ENCODE data around the gene LMTK2. TPM values are rescaled to one million over a fixed set of nuclear protein-coding genes. Genes with fewer than 3 reads are reported as not detected.

LMTK2 gene
- polyA plus RNA-seq, 1 donor from 2014 or later, result 11.9 TPM

- Histone ChIP-seq H2AFZ (ENCODE audit: low read depth, low read length) (no peak overlapping the region), H3K4me2 (ENCODE audit: low read length) (no peak overlapping the region), H3K79me2 (replicated peaks; ENCODE audit: insufficient read depth, low read length) (no peaks in the 10 kb centered on the region), H3K9me3 (ENCODE audit: low read length) (no peaks in the 10 kb centered on the region), H3K4me3 (ENCODE audit: low read length) (no peak overlapping the region), H3K9me2 (ENCODE audit: insufficient read depth, low read length) (no peaks in the 10 kb centered on the region), H3F3A (ENCODE audit: insufficient read depth, low read length, poor library complexity, severe bottlenecking) (no peaks in the 10 kb centered on the region), H4K20me1 (ENCODE audit: insufficient read depth) (no peaks in the 10 kb centered on the region), H3K36me3 (ENCODE audit: insufficient read depth, low read length) (no peaks in the 10 kb centered on the region), H3K9ac (ENCODE audit: low read length) (no peak overlapping the region), H3K27me3 (ENCODE audit: insufficient read depth, low read depth, low read length) (no peaks in the 10 kb centered on the region), H3K27ac (ENCODE audit: low read length) (no peak overlapping the region)
- TF ChIP-seq POLR2AphosphoS5 (IDR thresholded peaks at IDR 0.05), result no peak
- TF ChIP-seq EP300 (conservative IDR thresholded peaks at IDR 0.05; ENCODE audit: poor library complexity, severe bottlenecking), result no peak
- no peak for TF ChIP-seq TAF1 (IDR thresholded peaks at IDR 0.05; ENCODE audit: low read depth)
Measured at GRCh38 chr7:98191668-98192431, 85.2 kb downstream of the LMTK2 start.

DNA sequence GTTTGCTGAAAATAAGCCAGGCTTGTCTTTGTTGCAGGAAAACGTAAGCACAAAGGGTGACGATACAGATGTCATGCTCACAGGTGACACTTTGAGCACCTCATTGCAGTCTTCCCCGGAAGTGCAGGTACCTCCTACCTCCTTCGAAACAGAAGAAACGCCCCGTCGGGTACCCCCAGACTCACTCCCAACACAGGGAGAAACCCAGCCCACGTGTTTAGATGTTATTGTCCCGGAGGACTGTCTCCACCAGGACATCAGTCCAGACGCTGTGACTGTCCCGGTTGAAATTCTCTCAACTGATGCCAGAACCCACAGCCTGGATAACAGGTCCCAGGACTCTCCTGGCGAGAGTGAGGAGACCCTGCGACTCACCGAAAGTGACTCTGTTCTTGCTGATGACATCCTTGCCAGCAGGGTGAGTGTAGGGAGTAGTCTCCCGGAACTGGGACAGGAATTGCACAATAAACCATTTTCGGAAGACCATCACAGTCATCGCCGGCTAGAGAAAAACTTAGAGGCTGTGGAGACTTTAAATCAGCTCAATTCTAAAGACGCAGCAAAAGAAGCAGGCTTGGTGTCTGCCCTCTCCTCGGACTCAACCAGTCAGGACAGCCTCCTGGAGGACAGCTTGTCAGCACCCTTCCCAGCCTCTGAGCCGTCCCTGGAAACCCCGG lies 86.3 kb downstream of the LMTK2 start:
- no peak for TF ChIP-seq RAD21 (conservative IDR thresholded peaks at IDR 0.05)
- no peaks in the 10 kb centered on the region for H3K36me3 ChIP-seq (ENCODE audit: insufficient read depth, low read length)

DNA sequence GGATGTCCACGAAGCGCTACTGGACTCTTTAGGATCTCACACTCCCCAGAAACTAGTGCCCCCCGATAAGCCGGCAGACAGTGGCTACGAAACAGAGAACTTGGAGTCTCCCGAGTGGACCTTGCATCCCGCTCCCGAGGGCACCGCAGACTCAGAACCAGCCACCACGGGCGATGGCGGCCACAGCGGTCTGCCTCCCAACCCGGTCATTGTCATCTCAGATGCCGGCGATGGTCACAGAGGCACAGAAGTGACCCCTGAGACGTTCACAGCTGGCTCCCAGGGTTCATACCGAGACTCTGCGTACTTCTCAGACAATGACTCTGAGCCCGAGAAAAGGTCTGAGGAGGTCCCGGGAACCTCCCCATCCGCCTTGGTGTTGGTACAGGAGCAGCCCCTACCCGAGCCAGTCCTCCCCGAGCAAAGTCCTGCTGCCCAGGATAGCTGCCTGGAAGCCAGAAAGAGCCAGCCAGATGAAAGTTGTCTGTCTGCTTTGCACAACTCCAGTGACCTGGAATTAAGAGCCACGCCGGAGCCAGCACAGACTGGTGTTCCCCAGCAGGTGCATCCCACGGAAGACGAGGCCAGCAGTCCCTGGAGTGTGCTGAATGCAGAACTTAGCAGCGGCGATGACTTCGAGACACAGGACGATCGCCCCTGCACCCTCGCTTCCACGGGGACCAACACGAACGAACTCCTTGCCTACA lies 87.0 kb downstream of the LMTK2 start:
- Histone ChIP-seq H3K4me3 (ENCODE audit: low read length) (no peak overlapping the region), H3K27me3 (ENCODE audit: insufficient read depth, low read depth, low read length) (no peaks in the 10 kb centered on the region), H3F3A (ENCODE audit: insufficient read depth, low read length, poor library complexity, severe bottlenecking) (no peaks in the 10 kb centered on the region), H3K4me2 (ENCODE audit: low read length) (no peak overlapping the region), H3K36me3 (ENCODE audit: insufficient read depth, low read length) (no peaks in the 10 kb centered on the region), H3K9me3 (ENCODE audit: low read length) (no peaks in the 10 kb centered on the region), H3K9me2 (ENCODE audit: insufficient read depth, low read length) (no peaks in the 10 kb centered on the region), H2AFZ (ENCODE audit: low read depth, low read length) (no peak overlapping the region), H3K9ac (ENCODE audit: low read length) (no peak overlapping the region), H3K27ac (ENCODE audit: low read length) (no peak overlapping the region), H3K79me2 (replicated peaks; ENCODE audit: insufficient read depth, low read length) (no peaks in the 10 kb centered on the region), H4K20me1 (ENCODE audit: insufficient read depth) (no peaks in the 10 kb centered on the region)
- TF ChIP-seq MXI1 (conservative IDR thresholded peaks at IDR 0.05; ENCODE audit: poor library complexity, severe bottlenecking), result no peak

More for the DNA sequence above, 86.3 kb downstream of the LMTK2 start:
- Histone ChIP-seq H3F3A (ENCODE audit: insufficient read depth, low read length, poor library complexity, severe bottlenecking) (no peaks in the 10 kb centered on the region), H3K9ac (ENCODE audit: low read length) (no peak overlapping the region), H2AFZ (ENCODE audit: low read depth, low read length) (no peak overlapping the region), H3K4me3 (ENCODE audit: low read length) (no peak overlapping the region), H3K79me2 (replicated peaks; ENCODE audit: insufficient read depth, low read length) (no peaks in the 10 kb centered on the region), H3K4me2 (ENCODE audit: low read length) (no peak overlapping the region), H3K27me3 (ENCODE audit: insufficient read depth, low read depth, low read length) (no peaks in the 10 kb centered on the region), H4K20me1 (ENCODE audit: insufficient read depth) (no peaks in the 10 kb centered on the region), H3K9me3 (ENCODE audit: low read length) (no peaks in the 10 kb centered on the region), H3K9me2 (ENCODE audit: insufficient read depth, low read length) (no peaks in the 10 kb centered on the region), H3K27ac (ENCODE audit: low read length) (no peak overlapping the region)

GRCh38 chr7:98194186-98194585 lies 87.5 kb downstream of the LMTK2 start:
- H3K36me3 ChIP-seq (ENCODE audit: insufficient read depth, low read length), result no peaks in the 10 kb centered on the region

More at GRCh38 chr7:98194186-98194585, 87.5 kb downstream of the LMTK2 start:
- Histone ChIP-seq H3K9me2 (ENCODE audit: insufficient read depth, low read length) (no peaks in the 10 kb centered on the region), H3K9ac (ENCODE audit: low read length) (no peak overlapping the region), H4K20me1 (ENCODE audit: insufficient read depth) (no peaks in the 10 kb centered on the region), H3K27ac (ENCODE audit: low read length) (no peak overlapping the region), H3K79me2 (replicated peaks; ENCODE audit: insufficient read depth, low read length) (no peaks in the 10 kb centered on the region), H3K4me2 (ENCODE audit: low read length) (no peak overlapping the region), H3K9me3 (ENCODE audit: low read length) (no peaks in the 10 kb centered on the region), H3K27me3 (ENCODE audit: insufficient read depth, low read depth, low read length) (no peaks in the 10 kb centered on the region), H2AFZ (ENCODE audit: low read depth, low read length) (no peak overlapping the region), H3F3A (ENCODE audit: insufficient read depth, low read length, poor library complexity, severe bottlenecking) (no peaks in the 10 kb centered on the region), H3K4me3 (ENCODE audit: low read length) (no peak overlapping the region)
- TF ChIP-seq, protein P1, sequence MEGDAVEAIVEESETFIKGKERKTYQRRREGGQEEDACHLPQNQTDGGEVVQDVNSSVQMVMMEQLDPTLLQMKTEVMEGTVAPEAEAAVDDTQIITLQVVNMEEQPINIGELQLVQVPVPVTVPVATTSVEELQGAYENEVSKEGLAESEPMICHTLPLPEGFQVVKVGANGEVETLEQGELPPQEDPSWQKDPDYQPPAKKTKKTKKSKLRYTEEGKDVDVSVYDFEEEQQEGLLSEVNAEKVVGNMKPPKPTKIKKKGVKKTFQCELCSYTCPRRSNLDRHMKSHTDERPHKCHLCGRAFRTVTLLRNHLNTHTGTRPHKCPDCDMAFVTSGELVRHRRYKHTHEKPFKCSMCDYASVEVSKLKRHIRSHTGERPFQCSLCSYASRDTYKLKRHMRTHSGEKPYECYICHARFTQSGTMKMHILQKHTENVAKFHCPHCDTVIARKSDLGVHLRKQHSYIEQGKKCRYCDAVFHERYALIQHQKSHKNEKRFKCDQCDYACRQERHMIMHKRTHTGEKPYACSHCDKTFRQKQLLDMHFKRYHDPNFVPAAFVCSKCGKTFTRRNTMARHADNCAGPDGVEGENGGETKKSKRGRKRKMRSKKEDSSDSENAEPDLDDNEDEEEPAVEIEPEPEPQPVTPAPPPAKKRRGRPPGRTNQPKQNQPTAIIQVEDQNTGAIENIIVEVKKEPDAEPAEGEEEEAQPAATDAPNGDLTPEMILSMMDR (IDR thresholded peaks at IDR 0.05; ENCODE audit: poor library complexity, severe bottlenecking), result no peak
- TF ChIP-seq TAF1 (IDR thresholded peaks at IDR 0.05; ENCODE audit: low read depth) (no peak), MXI1 (conservative IDR thresholded peaks at IDR 0.05; ENCODE audit: poor library complexity, severe bottlenecking) (no peak), SMC3 (conservative IDR thresholded peaks at IDR 0.05; ENCODE audit: poor library complexity) (no peak), EP300 (conservative IDR thresholded peaks at IDR 0.05; ENCODE audit: poor library complexity, severe bottlenecking) (no peak)

All from neural cell (in vitro differentiated cells).